ENCODE results near the gene CREB3L2. TPM values are rescaled to one million over a fixed set of nuclear protein-coding genes. Genes with fewer than 3 reads are reported as not detected.
A peak's percentile ranks its signal among the peaks of the same experiment; 100 is the strongest.

Gene CREB3L2
- total and polyA plus RNA-seq, 4 donors = 13.0 to 25.7 (median 19.5) TPM

- no peak overlapping the region for H3K4me3 ChIP-seq (ENCODE audit: low read depth, low read length)
- H3K36me3 ChIP-seq (ENCODE audit: control insufficient read depth, insufficient read depth, low read length) = no peaks in the 10 kb centered on the region
- 78% methylated on average over 5 of the region's 6 CpGs for WGBS (ENCODE audit: insufficient coverage)
- no peaks in the 10 kb centered on the region for H3K27me3 ChIP-seq (ENCODE audit: control insufficient read depth, insufficient read depth, low read length)
- H3K9me3 ChIP-seq (ENCODE audit: control insufficient read depth, insufficient read depth, low read length) = no peaks in the 10 kb centered on the region
- H3K4me1 ChIP-seq (ENCODE audit: control insufficient read depth, insufficient read depth, low read length) = peaks cover 6% of the 10 kb centered on the region
- H3K27ac ChIP-seq (ENCODE audit: low read depth, low read length) = no peak overlapping the region
- DNase-seq (ENCODE audit: low read depth in 4 of 6, low spot score in 6 of 6) = no peak
These were observed 923 bp upstream of the CREB3L2 start for GRCh38 chr7:138002828-138003189.

GRCh38 chr7:138002096-138002827 lies 376 bp upstream of the CREB3L2 start:
- Histone ChIP-seq H3K36me3 (ENCODE audit: control insufficient read depth, insufficient read depth, low read length) (no peaks in the 10 kb centered on the region), H3K4me3 (ENCODE audit: low read depth, low read length) (peak overlapping the region; percentile 99), H3K9me3 (ENCODE audit: control insufficient read depth, insufficient read depth, low read length) (no peaks in the 10 kb centered on the region), H3K27me3 (ENCODE audit: control insufficient read depth, insufficient read depth, low read length) (no peaks in the 10 kb centered on the region), H3K4me1 (ENCODE audit: control insufficient read depth, insufficient read depth, low read length) (peaks cover 6% of the 10 kb centered on the region), H3K27ac (ENCODE audit: low read depth, low read length) (peak overlapping the region; percentile 99)
- DNase-seq (ENCODE audit: low read depth in 4 of 6, low spot score in 6 of 6) = peak; percentile 98 to 100 (median 100)
- 0% methylated on average over 18 of the region's 28 CpGs for WGBS (ENCODE audit: insufficient coverage)

- WGBS (ENCODE audit: insufficient coverage) = 5% methylated on average over 7 of the region's 7 CpGs
- peak overlapping the region; percentile 99 for H3K4me3 ChIP-seq (ENCODE audit: low read depth, low read length)
- peak in 3 of 6 donors; percentile 46 to 80 (median 56) for DNase-seq (ENCODE audit: low read depth in 4 of 6, low spot score in 6 of 6)
These were observed 1.7 kb downstream of the CREB3L2 start for GRCh38 chr7:138000081-138000701.

GRCh38 chr7:137999496-138000080 lies 2.3 kb downstream of the CREB3L2 start:
- peak in 1 of 6 donors; percentile 30 for DNase-seq (ENCODE audit: low read depth in 4 of 6, low spot score in 6 of 6)
- Histone ChIP-seq H3K27me3 (ENCODE audit: control insufficient read depth, insufficient read depth, low read length) (no peaks in the 10 kb centered on the region), H3K36me3 (ENCODE audit: control insufficient read depth, insufficient read depth, low read length) (no peaks in the 10 kb centered on the region), H3K4me3 (ENCODE audit: low read depth, low read length) (peak overlapping the region; percentile 99), H3K9me3 (ENCODE audit: control insufficient read depth, insufficient read depth, low read length) (no peaks in the 10 kb centered on the region), H3K4me1 (ENCODE audit: control insufficient read depth, insufficient read depth, low read length) (peaks cover 6% of the 10 kb centered on the region), H3K27ac (ENCODE audit: low read depth, low read length) (peak overlapping the region; percentile 99)
- WGBS (ENCODE audit: insufficient coverage) = 26% methylated on average over 3 of the region's 4 CpGs

More at GRCh38 chr7:138000081-138000701, 1.7 kb downstream of the CREB3L2 start:
- H3K4me1 ChIP-seq (ENCODE audit: control insufficient read depth, insufficient read depth, low read length) = peaks cover 6% of the 10 kb centered on the region
- H3K27ac ChIP-seq (ENCODE audit: low read depth, low read length) = peak overlapping the region; percentile 99
- H3K36me3 ChIP-seq (ENCODE audit: control insufficient read depth, insufficient read depth, low read length) = no peaks in the 10 kb centered on the region
- no peaks in the 10 kb centered on the region for H3K27me3 ChIP-seq (ENCODE audit: control insufficient read depth, insufficient read depth, low read length)
- no peaks in the 10 kb centered on the region for H3K9me3 ChIP-seq (ENCODE audit: control insufficient read depth, insufficient read depth, low read length)

GRCh38 chr7:137998250-137998649 lies 3.6 kb downstream of the CREB3L2 start:
- peaks cover 6% of the 10 kb centered on the region for H3K4me1 ChIP-seq (ENCODE audit: control insufficient read depth, insufficient read depth, low read length)
- H3K27ac ChIP-seq (ENCODE audit: low read depth, low read length) = peak overlapping the region; percentile 55
- WGBS (ENCODE audit: insufficient coverage) = no CpG with 5 or more reads among the region's 1 CpG
- no peaks in the 10 kb centered on the region for H3K9me3 ChIP-seq (ENCODE audit: control insufficient read depth, insufficient read depth, low read length)
- no peaks in the 10 kb centered on the region for H3K36me3 ChIP-seq (ENCODE audit: control insufficient read depth, insufficient read depth, low read length)
- no peak overlapping the region for H3K4me3 ChIP-seq (ENCODE audit: low read depth, low read length)
- H3K27me3 ChIP-seq (ENCODE audit: control insufficient read depth, insufficient read depth, low read length) = no peaks in the 10 kb centered on the region
- DNase-seq (ENCODE audit: low read depth in 4 of 6, low spot score in 6 of 6) = no peak

GRCh38 chr7:137996871-137997270 lies 5.0 kb downstream of the CREB3L2 start:
- Histone ChIP-seq H3K27ac (ENCODE audit: low read depth, low read length) (no peak overlapping the region), H3K4me3 (ENCODE audit: low read depth, low read length) (no peak overlapping the region), H3K4me1 (ENCODE audit: control insufficient read depth, insufficient read depth, low read length) (peaks cover 6% of the 10 kb centered on the region), H3K36me3 (ENCODE audit: control insufficient read depth, insufficient read depth, low read length) (no peaks in the 10 kb centered on the region), H3K9me3 (ENCODE audit: control insufficient read depth, insufficient read depth, low read length) (no peaks in the 10 kb centered on the region), H3K27me3 (ENCODE audit: control insufficient read depth, insufficient read depth, low read length) (no peaks in the 10 kb centered on the region)
- no CpG with 5 or more reads among the region's 3 CpGs for WGBS (ENCODE audit: insufficient coverage)
- no peak for DNase-seq (ENCODE audit: low read depth in 4 of 6, low spot score in 6 of 6)

- DNase-seq (ENCODE audit: low read depth in 4 of 6, low spot score in 6 of 6) = no peak
- H3K4me1 ChIP-seq (ENCODE audit: control insufficient read depth, insufficient read depth, low read length) = peaks cover 6% of the 10 kb centered on the region
- H3K27me3 ChIP-seq (ENCODE audit: control insufficient read depth, insufficient read depth, low read length) = no peaks in the 10 kb centered on the region
- H3K36me3 ChIP-seq (ENCODE audit: control insufficient read depth, insufficient read depth, low read length) = no peaks in the 10 kb centered on the region
- WGBS (ENCODE audit: insufficient coverage) = 78% methylated on average over 5 of the region's 6 CpGs
- no peaks in the 10 kb centered on the region for H3K9me3 ChIP-seq (ENCODE audit: control insufficient read depth, insufficient read depth, low read length)
- H3K4me3 ChIP-seq (ENCODE audit: low read depth, low read length) = no peak overlapping the region
- no peak overlapping the region for H3K27ac ChIP-seq (ENCODE audit: low read depth, low read length)
These were observed 5.5 kb downstream of the CREB3L2 start for GRCh38 chr7:137996386-137996851.

GRCh38 chr7:137994216-137994615 lies 7.7 kb downstream of the CREB3L2 start:
- no peak overlapping the region for H3K4me3 ChIP-seq (ENCODE audit: low read depth, low read length)
- no peaks in the 10 kb centered on the region for H3K9me3 ChIP-seq (ENCODE audit: control insufficient read depth, insufficient read depth, low read length)
- no peaks in the 10 kb centered on the region for H3K36me3 ChIP-seq (ENCODE audit: control insufficient read depth, insufficient read depth, low read length)
- DNase-seq (ENCODE audit: low read depth in 4 of 6, low spot score in 6 of 6) = peak in 1 of 6 donors; percentile 72
- H3K27me3 ChIP-seq (ENCODE audit: control insufficient read depth, insufficient read depth, low read length) = no peaks in the 10 kb centered on the region
- 70% methylated on average over 4 of the region's 4 CpGs for WGBS (ENCODE audit: insufficient coverage)
- no peaks in the 10 kb centered on the region for H3K4me1 ChIP-seq (ENCODE audit: control insufficient read depth, insufficient read depth, low read length)
- no peak overlapping the region for H3K27ac ChIP-seq (ENCODE audit: low read depth, low read length)

GRCh38 chr7:137993395-137993743 lies 8.5 kb downstream of the CREB3L2 start:
- WGBS (ENCODE audit: insufficient coverage) = 100% methylated on average over 5 of the region's 6 CpGs
- H3K4me3 ChIP-seq (ENCODE audit: low read depth, low read length) = no peak overlapping the region
- no peaks in the 10 kb centered on the region for H3K9me3 ChIP-seq (ENCODE audit: control insufficient read depth, insufficient read depth, low read length)
- H3K4me1 ChIP-seq (ENCODE audit: control insufficient read depth, insufficient read depth, low read length) = no peaks in the 10 kb centered on the region
- no peak for DNase-seq (ENCODE audit: low read depth in 4 of 6, low spot score in 6 of 6)
- H3K27ac ChIP-seq (ENCODE audit: low read depth, low read length) = peak overlapping the region; percentile 62
- H3K27me3 ChIP-seq (ENCODE audit: control insufficient read depth, insufficient read depth, low read length) = no peaks in the 10 kb centered on the region
- no peaks in the 10 kb centered on the region for H3K36me3 ChIP-seq (ENCODE audit: control insufficient read depth, insufficient read depth, low read length)

Data from spinal cord (tissue), 10 donors.